Thymus (tissue), 11 donors: Measurements from ENCODE around the gene POU2AF3. TPM values are rescaled to one million over a fixed set of nuclear protein-coding genes. Genes with fewer than 3 reads are reported as not detected.
"Not testable (repeated sequence)": the region's sequence is repeated elsewhere in the genome, so short reads cannot be mapped to it uniquely, and the experiment has no call there.

Experiments used
- DNase-seq, 9 donors: peaks; one replicate each; pipeline ENCODE4 v3.0.0-alpha.2; 2013; ENCODE audit warnings: low spot score in 9 of 9, low read depth in 6 of 9, missing footprints in 1 of 9
- H3K27ac ChIP-seq, 2 donors: one replicate each; pipeline ENCODE4 v1.5.1; 2013; ENCODE audit warnings: control low read depth in 1 of 2, low read depth in 1 of 2, low read length in 1 of 2, mild to moderate bottlenecking in 1 of 2, moderate library complexity in 1 of 2
- H3K27me3 ChIP-seq, 2 donors: one replicate each; pipeline ENCODE4 v1.5.1; 2013; ENCODE audit warnings: low read length in 1 of 2; ENCODE audit not compliant: control insufficient read depth in 2 of 2, insufficient read depth in 1 of 2
- H3K36me3 ChIP-seq, 2 donors: one replicate each; pipeline ENCODE4 v1.5.1; 2013; ENCODE audit warnings: low read length in 1 of 2, mild to moderate bottlenecking in 1 of 2, moderate library complexity in 1 of 2; ENCODE audit not compliant: control insufficient read depth in 2 of 2, insufficient read depth in 2 of 2
- H3K4me1 ChIP-seq, 2 donors: one replicate each; pipeline ENCODE4 v1.5.1; 2013; ENCODE audit warnings: low read length in 2 of 2; ENCODE audit not compliant: control insufficient read depth in 2 of 2, insufficient read depth in 2 of 2
- H3K4me3 ChIP-seq, 2 donors: one replicate each; pipeline ENCODE4 v1.5.1; 2013; ENCODE audit warnings: low read length in 2 of 2, control low read depth in 1 of 2, mild to moderate bottlenecking in 1 of 2
- H3K9me3 ChIP-seq, 2 donors: one replicate each; pipeline ENCODE4 v1.5.1; 2013; ENCODE audit warnings: low read length in 1 of 2, mild to moderate bottlenecking in 1 of 2; ENCODE audit not compliant: control insufficient read depth in 2 of 2, insufficient read depth in 1 of 2
- WGBS: extraction: QIAGEN DNeasy Blood & Tissue Kit; methylation state at CpG from one replicate; pipeline ENCODE4 v1.1.7; 2013; 5-methylcytosine and 5-hydroxymethylcytosine counted together
- polyA plus RNA-seq: library from polyadenylated mRNA; stranded (reverse); fragments of 200-250 nt; gene quantifications from one replicate; pipeline ENCODE4 v1.2.3, GENCODE V29; 2013
- total RNA-seq: library from RNA; stranded (reverse); fragments of 120-200 nt; gene quantifications from one replicate; pipeline ENCODE4 v1.2.4, GENCODE V29; 2013
- donor health status: healthy.

POU2AF3 gene
- total and polyA plus RNA-seq, 2 donors, result 2.7 to 3.5 TPM

- not testable (repeated sequence) for H3K36me3 ChIP-seq, H3K27me3 ChIP-seq, H3K27ac ChIP-seq, H3K4me3 ChIP-seq, H3K4me1 ChIP-seq, H3K9me3 ChIP-seq, DNase-seq
- 89% methylated on average over 6 of the region's 6 CpGs for whole genome bisulfite sequencing
Observed at GRCh38 chr11:111320199-111320598, 21.9 kb downstream of the POU2AF3 start.

- peaks cover 0 to 3% of the 10 kb centered on the region in 2 donors for H3K27me3 ChIP-seq
- no peak overlapping the region for H3K27ac ChIP-seq
- no peaks in the 10 kb centered on the region for H3K36me3 ChIP-seq
- WGBS, result 97% methylated on average over 5 of the region's 5 CpGs
- no peaks in the 10 kb centered on the region for H3K9me3 ChIP-seq
- no peaks in the 10 kb centered on the region for H3K4me1 ChIP-seq
- no peak overlapping the region for H3K4me3 ChIP-seq
- DNase-seq, result no peak
Observed at GRCh38 chr11:111320728-111321568, 22.6 kb downstream of the POU2AF3 start.

- Histone ChIP-seq H3K27ac (no peak overlapping the region), H3K4me3 (no peak overlapping the region), H3K4me1 (no peaks in the 10 kb centered on the region), H3K36me3 (no peaks in the 10 kb centered on the region), H3K27me3 (peaks cover 0 to 3% of the 10 kb centered on the region in 2 donors), H3K9me3 (no peaks in the 10 kb centered on the region)
- WGBS, result 93% methylated on average over 2 of the region's 2 CpGs
- DNase-seq, result no peak
Observed at GRCh38 chr11:111322534-111322933, 24.2 kb downstream of the POU2AF3 start.

GRCh38 chr11:111324277-111324720 lies 26.0 kb downstream of the POU2AF3 start:
- DNase-seq, result no peak
- 92% methylated on average over 5 of the region's 5 CpGs for WGBS
- H3K36me3 ChIP-seq, result no peaks in the 10 kb centered on the region
- no peaks in the 10 kb centered on the region for H3K4me1 ChIP-seq
- H3K9me3 ChIP-seq, result no peaks in the 10 kb centered on the region
- no peak overlapping the region for H3K4me3 ChIP-seq
- H3K27me3 ChIP-seq, result no peaks in the 10 kb centered on the region
- H3K27ac ChIP-seq, result no peak overlapping the region

GRCh38 chr11:111325259-111325658 lies 26.9 kb downstream of the POU2AF3 start:
- 96% methylated on average over 5 of the region's 5 CpGs for WGBS
- Histone ChIP-seq H3K9me3 (no peaks in the 10 kb centered on the region), H3K4me3 (no peak overlapping the region), H3K4me1 (no peaks in the 10 kb centered on the region), H3K27ac (no peak overlapping the region), H3K36me3 (no peaks in the 10 kb centered on the region), H3K27me3 (no peaks in the 10 kb centered on the region)
- no peak for DNase-seq

- Histone ChIP-seq H3K4me3 (no peak overlapping the region), H3K4me1 (no peaks in the 10 kb centered on the region), H3K36me3 (no peaks in the 10 kb centered on the region), H3K9me3 (no peaks in the 10 kb centered on the region), H3K27ac (no peak overlapping the region), H3K27me3 (no peaks in the 10 kb centered on the region)
- DNase-seq, result no peak
- WGBS, result 98% methylated on average over 4 of the region's 4 CpGs
Observed at GRCh38 chr11:111326824-111327223, 28.5 kb downstream of the POU2AF3 start.

GRCh38 chr11:111327908-111328624 lies 29.7 kb downstream of the POU2AF3 start:
- H3K27ac ChIP-seq, result no peak overlapping the region
- no peaks in the 10 kb centered on the region for H3K9me3 ChIP-seq
- no peaks in the 10 kb centered on the region for H3K36me3 ChIP-seq
- H3K4me1 ChIP-seq, result no peaks in the 10 kb centered on the region
- no peak overlapping the region for H3K4me3 ChIP-seq
- DNase-seq, result no peak
- 82% methylated on average over 8 of the region's 8 CpGs for WGBS
- H3K27me3 ChIP-seq, result no peaks in the 10 kb centered on the region

GRCh38 chr11:111329306-111330204 lies 31.2 kb downstream of the POU2AF3 start:
- Histone ChIP-seq H3K4me1 (no peaks in the 10 kb centered on the region), H3K9me3 (no peaks in the 10 kb centered on the region), H3K27me3 (no peaks in the 10 kb centered on the region), H3K36me3 (no peaks in the 10 kb centered on the region), H3K4me3 (no peak overlapping the region), H3K27ac (peak overlapping the region in 1 of 2 donors; percentile 20)
- 93% methylated on average over 7 of the region's 7 CpGs for WGBS
- DNase-seq, result peak in 1 of 9 donors; percentile 20
